ENCODE measurements around the gene ZACN. TPM values are rescaled to one million over a fixed set of nuclear protein-coding genes. Genes with fewer than 3 reads are reported as not detected.

The ZACN gene
- polyA plus RNA-seq, 3 donors = 0.09 TPM; not detected in 2

- H3K4me3 ChIP-seq (replicated peaks in 1 of 3; ENCODE audit: low read depth in 2 of 3, low read length in 3 of 3) = no peak overlapping the region
- 100% methylated on average over 1 of the region's 6 CpGs for WGBS (ENCODE audit: insufficient coverage)
- no peak for DNase-seq
- H2AFZ ChIP-seq (ENCODE audit: insufficient read depth, low read depth, low read length, poor library complexity, severe bottlenecking) = no peak overlapping the region
- peak; percentile 34 for TF ChIP-seq CTCF (IDR thresholded peaks at IDR 0.05)
- no peaks in the 10 kb centered on the region for H3K36me3 ChIP-seq (replicated peaks in 1 of 2; ENCODE audit: control insufficient read depth in 1 of 2, insufficient read depth in 2 of 2, low read length in 2 of 2)
- H3K4me1 Mint-ChIP-seq = peaks cover 32% of the 10 kb centered on the region
- no peaks in the 10 kb centered on the region for H4K20me1 ChIP-seq (ENCODE audit: insufficient read depth, low read length)
- no peak overlapping the region for H3K27ac ChIP-seq (ENCODE audit: low read depth in 1 of 2, low read length in 2 of 2)
- H3K79me2 ChIP-seq (ENCODE audit: insufficient read depth, low read length) = peaks cover 12% of the 10 kb centered on the region
- intact Hi-C loops (cut with micrococcal nuclease) = no loop called here
- H3K9me3 ChIP-seq (replicated peaks in 1 of 2; ENCODE audit: control insufficient read depth in 1 of 2, insufficient read depth in 1 of 2, low read length in 2 of 2) = no peaks in the 10 kb centered on the region
- peaks cover 0 to 2% of the 10 kb centered on the region in 2 donors for H3K27me3 ChIP-seq (ENCODE audit: control insufficient read depth in 2 of 2, insufficient read depth in 2 of 2, low read length in 2 of 2)
- H3K9ac ChIP-seq (ENCODE audit: insufficient read depth, low read length, poor library complexity, severe bottlenecking) = no peak overlapping the region
- no peak overlapping the region for H3K4me2 ChIP-seq (replicated peaks; ENCODE audit: extremely low read depth, low read length, poor library complexity, severe bottlenecking)
- H3K4me3 Mint-ChIP-seq = no peak overlapping the region
- peaks cover 0 to 2% (median 0%) of the 10 kb centered on the region in 7 donors for H3K9me3 Mint-ChIP-seq
- H3K4me1 ChIP-seq (ENCODE audit: control insufficient read depth in 1 of 2, insufficient read depth in 2 of 2, low read length in 2 of 2) = peaks cover 38 to 39% of the 10 kb centered on the region in 2 donors
- H3K27ac Mint-ChIP-seq = no peak overlapping the region
- no peaks in the 10 kb centered on the region for H3K36me3 Mint-ChIP-seq
- peaks cover 5 to 29% (median 15%) of the 10 kb centered on the region in 3 donors for H3K27me3 Mint-ChIP-seq (ENCODE audit: low read depth in 3 of 3)
Observed at GRCh38 chr17:76107509-76107908, 28.5 kb downstream of the ZACN start.

- H3K27ac Mint-ChIP-seq = no peak overlapping the region
- no peak for TF ChIP-seq CTCF (IDR thresholded peaks at IDR 0.05)
- no peak overlapping the region for H3K4me3 ChIP-seq (replicated peaks in 1 of 3; ENCODE audit: low read depth in 2 of 3, low read length in 3 of 3)
- H3K9ac ChIP-seq (ENCODE audit: insufficient read depth, low read length, poor library complexity, severe bottlenecking) = no peak overlapping the region
- peaks cover 0 to 2% of the 10 kb centered on the region in 2 donors for H3K27me3 ChIP-seq (ENCODE audit: control insufficient read depth in 2 of 2, insufficient read depth in 2 of 2, low read length in 2 of 2)
- no peaks in the 10 kb centered on the region for H3K36me3 ChIP-seq (replicated peaks in 1 of 2; ENCODE audit: control insufficient read depth in 1 of 2, insufficient read depth in 2 of 2, low read length in 2 of 2)
- DNase-seq = no peak
- peaks cover 3% of the 10 kb centered on the region for H3K4me1 Mint-ChIP-seq
- H3K27me3 Mint-ChIP-seq (ENCODE audit: low read depth in 3 of 3) = peaks cover 9 to 43% (median 19%) of the 10 kb centered on the region in 3 donors
- peak overlapping the region in 1 of 2 donors; percentile 11 for H3K4me3 Mint-ChIP-seq
- WGBS (ENCODE audit: insufficient coverage) = 50% methylated on average over 2 of the region's 2 CpGs
- H3K36me3 Mint-ChIP-seq = no peaks in the 10 kb centered on the region
- no peak overlapping the region for H3K27ac ChIP-seq (ENCODE audit: low read depth in 1 of 2, low read length in 2 of 2)
- no peaks in the 10 kb centered on the region for H3K9me3 ChIP-seq (replicated peaks in 1 of 2; ENCODE audit: control insufficient read depth in 1 of 2, insufficient read depth in 1 of 2, low read length in 2 of 2)
- no peaks in the 10 kb centered on the region for H3K79me2 ChIP-seq (ENCODE audit: insufficient read depth, low read length)
- no peaks in the 10 kb centered on the region for H4K20me1 ChIP-seq (ENCODE audit: insufficient read depth, low read length)
- H3K4me1 ChIP-seq (ENCODE audit: control insufficient read depth in 1 of 2, insufficient read depth in 2 of 2, low read length in 2 of 2) = peaks cover 6% of the 10 kb centered on the region in 2 donors
- no peak overlapping the region for H3K4me2 ChIP-seq (replicated peaks; ENCODE audit: extremely low read depth, low read length, poor library complexity, severe bottlenecking)
- peaks cover 0 to 8% (median 6%) of the 10 kb centered on the region in 7 donors for H3K9me3 Mint-ChIP-seq
- intact Hi-C loops (cut with micrococcal nuclease) = no loop called here
- H2AFZ ChIP-seq (ENCODE audit: insufficient read depth, low read depth, low read length, poor library complexity, severe bottlenecking) = no peak overlapping the region
Observed at GRCh38 chr17:76111956-76112355, 33.0 kb downstream of the ZACN start.
